Gastrocnemius medialis (tissue), 4 donors: ENCODE data around the gene GLB1L2.

Experiments
- POLR2A ChIP-seq, 2 donors: fragments of 450-650 bp; IDR thresholded peaks; one replicate each; pipeline ENCODE4 v1.6.1; 2017; ENCODE audit warnings: antibody characterized with exemption in 2 of 2, mild to moderate bottlenecking in 2 of 2, moderate library complexity in 2 of 2
- TF ChIP-seq, protein P1 (sequence below), 5 experiments: fragments of 450-650 bp in 3 of 5; fragments of 200-600 bp in 2 of 5; sonication (generic) in 2 of 5; IDR thresholded peaks in 4 of 5; conservative IDR thresholded peaks in 1 of 5; 1 replicate in 4 of 5; 2 replicates in 1 of 5; pipeline ENCODE4 v1.5.1; 2016 to 2019; ENCODE audit warnings: antibody characterized with exemption in 5 of 5, mild to moderate bottlenecking in 3 of 5, moderate library complexity in 3 of 5

DNA sequence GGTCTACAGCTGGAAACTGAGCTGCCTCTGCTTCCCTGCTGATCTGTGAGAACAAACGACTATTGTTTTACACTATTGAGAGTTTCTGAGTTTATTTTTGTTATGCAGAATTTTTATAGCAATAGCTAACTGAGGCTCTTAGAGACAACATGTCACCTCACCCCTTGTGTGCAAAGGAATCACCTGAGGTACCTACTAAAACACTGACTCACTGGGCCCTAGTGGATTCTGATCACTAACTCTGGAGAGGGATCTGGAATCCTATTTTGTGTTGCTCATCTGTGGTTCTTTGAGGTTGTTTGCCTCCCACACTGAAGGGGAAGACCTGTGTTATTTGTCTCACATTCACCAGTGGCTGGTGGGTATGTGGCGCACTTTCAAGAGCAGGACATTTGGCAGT, 93.6 kb downstream of the GLB1L2 start:
- TF ChIP-seq, protein P1, sequence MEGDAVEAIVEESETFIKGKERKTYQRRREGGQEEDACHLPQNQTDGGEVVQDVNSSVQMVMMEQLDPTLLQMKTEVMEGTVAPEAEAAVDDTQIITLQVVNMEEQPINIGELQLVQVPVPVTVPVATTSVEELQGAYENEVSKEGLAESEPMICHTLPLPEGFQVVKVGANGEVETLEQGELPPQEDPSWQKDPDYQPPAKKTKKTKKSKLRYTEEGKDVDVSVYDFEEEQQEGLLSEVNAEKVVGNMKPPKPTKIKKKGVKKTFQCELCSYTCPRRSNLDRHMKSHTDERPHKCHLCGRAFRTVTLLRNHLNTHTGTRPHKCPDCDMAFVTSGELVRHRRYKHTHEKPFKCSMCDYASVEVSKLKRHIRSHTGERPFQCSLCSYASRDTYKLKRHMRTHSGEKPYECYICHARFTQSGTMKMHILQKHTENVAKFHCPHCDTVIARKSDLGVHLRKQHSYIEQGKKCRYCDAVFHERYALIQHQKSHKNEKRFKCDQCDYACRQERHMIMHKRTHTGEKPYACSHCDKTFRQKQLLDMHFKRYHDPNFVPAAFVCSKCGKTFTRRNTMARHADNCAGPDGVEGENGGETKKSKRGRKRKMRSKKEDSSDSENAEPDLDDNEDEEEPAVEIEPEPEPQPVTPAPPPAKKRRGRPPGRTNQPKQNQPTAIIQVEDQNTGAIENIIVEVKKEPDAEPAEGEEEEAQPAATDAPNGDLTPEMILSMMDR (IDR thresholded peaks at IDR 0.05 in 4 of 5, conservative IDR thresholded peaks at IDR 0.05 in 1 of 5): no peak
- no peak for TF ChIP-seq POLR2A (IDR thresholded peaks at IDR 0.05)
